Adrenal gland (tissue), 12 donors: ENCODE results near the gene C11orf71. TPM values are rescaled to one million over a fixed set of nuclear protein-coding genes. Genes with fewer than 3 reads are reported as not detected.

Source experiments
- DNase-seq, 7 donors: peaks; one replicate each; pipeline ENCODE4 v3.0.0-alpha.2; 2019 to 2020
- H3K27ac ChIP-seq, 5 donors: fragments of 200-600 bp; sonication (generic) in 4 of 5; 1 replicate in 3 of 5; 2 replicates in 2 of 5; pipeline versions ENCODE4 v1.5.1 to v1.8.0; 2016 to 2020; ENCODE audit warnings: mild to moderate bottlenecking in 1 of 5
- H3K27me3 ChIP-seq: fragments of 200-600 bp; 2 replicates; pipeline ENCODE4 v1.8.0; 2021
- H3K36me3 ChIP-seq, 2 donors: fragments of 200-600 bp; replicated peaks in 1 of 2; 1 replicate in 1 of 2; 2 replicates in 1 of 2; pipeline versions ENCODE4 v1.5.1 to v1.8.0; 2018 to 2022
- H3K4me1 ChIP-seq, 2 donors: fragments of 200-600 bp; replicated peaks in 1 of 2; 1 replicate in 1 of 2; 2 replicates in 1 of 2; pipeline versions ENCODE4 v1.5.1 to v1.8.0; 2018 to 2021
- H3K4me3 ChIP-seq, 4 donors: fragments of 200-600 bp; sonication (generic) in 3 of 4; one replicate each; pipeline ENCODE4 v1.5.1; 2016 to 2018
- H3K9me3 ChIP-seq, 3 donors: fragments of 200-600 bp; sonication (generic) in 1 of 3; replicated peaks in 1 of 3; 1 replicate in 2 of 3; 2 replicates in 1 of 3; pipeline versions ENCODE4 v1.5.1 to v1.8.0; 2016 to 2021
- CTCF ChIP-seq, 6 experiments: fragments of 450-650 bp in 4 of 6; fragments of 200-600 bp in 2 of 6; sonication (generic) in 1 of 6; IDR thresholded peaks; 1 replicate in 5 of 6; 2 replicates in 1 of 6; pipeline versions ENCODE4 v1.5.1 to v1.8.0; 2016 to 2021; ENCODE audit warnings: antibody characterized with exemption in 6 of 6, mild to moderate bottlenecking in 2 of 6, moderate library complexity in 1 of 6
- POLR2A ChIP-seq, 2 donors: fragments of 450-650 bp; IDR thresholded peaks; one replicate each; pipeline ENCODE4 v1.6.1; 2017; ENCODE audit warnings: antibody characterized with exemption in 2 of 2, mild to moderate bottlenecking in 2 of 2, moderate library complexity in 1 of 2
- WGBS, 4 donors: extraction: QIAGEN DNeasy Blood & Tissue Kit in 2 of 4; methylation state at CpG; one replicate each; pipeline versions ENCODE4 v1.1.5 to v1.1.7; 2013 to 2017; 5-methylcytosine and 5-hydroxymethylcytosine counted together
- intact Hi-C, 2 donors: fragments of 100-400 bp; cut with DNase I; formaldehyde crosslinking; loops; one replicate each; pipeline versions ENCODE4 v1.14.1 to v1.15.0; 2022 to 2023
- polyA plus RNA-seq, 3 donors: library from polyadenylated mRNA; stranded (reverse); fragments of 200-250 nt in 2 of 3; fragments of 350-450 nt in 1 of 3; fragmentation: Illumina TruSeq in 1 of 3; extraction: RNeasy Lipid Tissue Mini Kit (QIAGEN cat#74804) in 1 of 3; gene quantifications; one replicate each; pipeline ENCODE4 v1.2.3, GENCODE V29; 2013 to 2014
- total RNA-seq, 9 donors: library from RNA; depleted of rRNA in 4 of 9; stranded (reverse); fragments of >200 nt in 4 of 9; fragments of 120-200 nt in 1 of 9; fragmentation: NEBNext Ultra II Directional in 1 of 9; extraction: Animal tissue kit (Norgen Biotek cat#: 25700) in 1 of 9; gene quantifications; one replicate each; pipeline versions ENCODE4 v1.1.0 to v1.2.4, GENCODE V29; 2013 to 2023
- donor health status: healthy with polysubstance abuse.
- donor health status: Bipolar disorder and iron deficiency.
- donor health status: DM: yes; HTN: yes; CAD: no.
- donor health status: DM: no; HTN: no; CAD: no.
- donor health status: DM: no; HTN: no; CAD: no.
- donor health status: DM: yes; HTN: yes; CAD: no.

Gene C11orf71
- total and polyA plus RNA-seq, 12 donors: 8.2 to 19.4 (median 16.8) TPM

GRCh38 chr11:114426280-114426679 lies 26.0 kb upstream of the C11orf71 start:
- WGBS, 4 donors: 90 to 98% (median 93%) methylated on average over 3 to 4 of the region's 4 CpGs

GRCh38 chr11:114416441-114416961 lies 16.2 kb upstream of the C11orf71 start:
- H3K4me1 ChIP-seq: no peaks in the 10 kb centered on the region
- H3K9me3 ChIP-seq: no peaks in the 10 kb centered on the region
- no peaks in the 10 kb centered on the region for H3K27me3 ChIP-seq
- TF ChIP-seq POLR2A (IDR thresholded peaks at IDR 0.05) (no peak), CTCF (IDR thresholded peaks at IDR 0.05) (no peak)
- H3K4me3 ChIP-seq: no peak overlapping the region
- H3K27ac ChIP-seq: no peak overlapping the region
- DNase-seq: no peak
- no peaks in the 10 kb centered on the region for H3K36me3 ChIP-seq
- intact Hi-C loops: no loop called here

More at GRCh38 chr11:114426280-114426679, 26.0 kb upstream of the C11orf71 start:
- TF ChIP-seq POLR2A (IDR thresholded peaks at IDR 0.05) (no peak), CTCF (IDR thresholded peaks at IDR 0.05) (no peak)
- Histone ChIP-seq H3K27me3 (no peaks in the 10 kb centered on the region), H3K27ac (no peak overlapping the region), H3K36me3 (no peaks in the 10 kb centered on the region), H3K4me3 (no peak overlapping the region), H3K4me1 (no peaks in the 10 kb centered on the region), H3K9me3 (no peaks in the 10 kb centered on the region)
- DNase-seq: no peak
- intact Hi-C loops: no loop called here

- Histone ChIP-seq H3K36me3 (peaks cover 0 to 14% of the 10 kb centered on the region in 2 donors), H3K4me3 (no peak overlapping the region), H3K4me1 (no peaks in the 10 kb centered on the region), H3K9me3 (no peaks in the 10 kb centered on the region), H3K27me3 (no peaks in the 10 kb centered on the region), H3K27ac (no peak overlapping the region)
- intact Hi-C loops: no loop called here
- DNase-seq: no peak
- WGBS, 4 donors: 87 to 94% (median 90%) methylated on average over 10 of the region's 10 CpGs
- TF ChIP-seq CTCF (IDR thresholded peaks at IDR 0.05) (no peak), POLR2A (IDR thresholded peaks at IDR 0.05) (no peak)
Observed at GRCh38 chr11:114413958-114414357, 13.6 kb upstream of the C11orf71 start.

- no peaks in the 10 kb centered on the region for H3K9me3 ChIP-seq
- no peak for DNase-seq
- H3K4me1 ChIP-seq: no peaks in the 10 kb centered on the region
- TF ChIP-seq CTCF (IDR thresholded peaks at IDR 0.05): no peak
- TF ChIP-seq POLR2A (IDR thresholded peaks at IDR 0.05): no peak
- H3K4me3 ChIP-seq: no peak overlapping the region
- 95 to 98% (median 95%) methylated on average over 4 of the region's 4 CpGs for WGBS, 4 donors
- intact Hi-C loops: no loop called here
- no peak overlapping the region for H3K27ac ChIP-seq
- H3K27me3 ChIP-seq: no peaks in the 10 kb centered on the region
- peaks cover 0 to 18% of the 10 kb centered on the region in 2 donors for H3K36me3 ChIP-seq
Observed at GRCh38 chr11:114412946-114413345, 12.6 kb upstream of the C11orf71 start.
